Tibial artery (tissue), 4 donors: ENCODE results near the gene EXD3.
"Not testable (repeated sequence)": the region's sequence is repeated elsewhere in the genome, so short reads cannot be mapped to it uniquely, and the experiment has no call there.

ENCODE experiments used
- DNase-seq, 2 donors: peaks; one replicate each; pipeline ENCODE4 v3.0.0-alpha.2; 2019
- H3K27ac ChIP-seq, 2 donors: fragments of 200-600 bp; sonication (generic) in 1 of 2; 1 replicate in 1 of 2; 2 replicates in 1 of 2; pipeline ENCODE4 v1.5.1; 2018 to 2019; ENCODE audit warnings: mild to moderate bottlenecking in 1 of 2
- H3K27me3 ChIP-seq, 2 donors: fragments of 200-600 bp; sonication (generic) in 1 of 2; one replicate each; pipeline versions ENCODE4 v1.5.1 to v1.6.0; 2016 to 2019
- H3K36me3 ChIP-seq, 3 donors: fragments of 200-600 bp; sonication (generic) in 2 of 3; one replicate each; pipeline ENCODE4 v1.5.1; 2016 to 2019; ENCODE audit warnings: mild to moderate bottlenecking in 2 of 3
- H3K4me1 ChIP-seq, 4 donors: fragments of 200-600 bp; sonication (generic) in 2 of 4; 1 replicate in 3 of 4; 2 replicates in 1 of 4; pipeline ENCODE4 v1.5.1; 2016 to 2019
- H3K4me3 ChIP-seq, 2 donors: fragments of 200-600 bp; sonication (generic) in 1 of 2; 1 replicate in 1 of 2; 2 replicates in 1 of 2; pipeline ENCODE4 v1.5.1; 2018 to 2019; ENCODE audit warnings: mild to moderate bottlenecking in 2 of 2
- H3K9me3 ChIP-seq, 3 donors: fragments of 200-600 bp; sonication (generic) in 1 of 3; one replicate each; pipeline ENCODE4 v1.5.1; 2016 to 2019
- CTCF ChIP-seq, 2 experiments: fragments of 200-600 bp in 1 of 2; fragments of 450-650 bp in 1 of 2; IDR thresholded peaks; one replicate each; pipeline ENCODE4 v1.5.1; 2017 to 2019; ENCODE audit warnings: antibody characterized with exemption in 2 of 2, mild to moderate bottlenecking in 1 of 2, moderate library complexity in 1 of 2
- intact Hi-C: fragments of 100-400 bp; cut with DNase I; formaldehyde crosslinking; loops from one replicate; pipeline ENCODE4 v1.15.0; 2023; ENCODE audit warnings: low total_unique reads

Gene EXD3

DNA sequence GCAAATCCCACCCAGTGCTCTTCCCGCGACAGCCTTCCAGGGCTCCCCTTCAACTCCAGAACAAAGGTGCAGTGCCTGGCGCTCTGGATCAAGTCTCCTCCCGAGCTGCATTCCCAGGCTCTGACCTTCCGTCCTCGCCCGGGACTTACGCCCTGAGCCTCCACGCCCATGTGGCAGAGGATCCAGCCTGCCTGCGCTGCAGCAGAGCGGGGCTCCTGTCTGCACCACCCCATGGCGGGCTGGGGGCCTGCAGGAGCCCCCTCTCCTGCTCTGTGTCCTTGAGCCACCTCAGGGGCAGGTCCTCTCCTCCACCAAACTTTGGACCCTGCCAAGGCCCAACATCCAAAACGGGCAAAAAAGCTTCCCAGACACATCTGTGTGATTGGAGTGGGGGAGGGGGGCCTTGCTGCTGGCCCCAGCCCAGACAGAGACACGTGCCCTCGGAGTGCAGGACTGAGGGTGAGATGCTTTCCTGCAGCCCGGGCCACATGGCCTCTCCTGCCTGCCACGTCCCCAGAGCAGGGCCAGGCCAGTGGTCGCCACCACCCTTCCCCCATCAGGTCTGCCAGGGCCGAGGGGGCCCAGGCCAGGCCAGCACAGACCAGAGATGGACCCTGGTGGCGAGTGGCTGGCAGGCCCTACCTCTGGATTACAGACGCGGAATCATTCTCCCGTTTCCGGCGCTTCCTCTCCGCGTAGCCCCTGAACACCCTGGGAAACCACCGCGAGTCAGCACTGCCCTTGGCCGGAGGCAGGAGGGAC lies 31.8 kb upstream of the EXD3 start:
- Histone ChIP-seq H3K27me3 (no peaks in the 10 kb centered on the region), H3K9me3 (no peaks in the 10 kb centered on the region), H3K4me3 (peak overlapping the region; percentile 32 to 41), H3K27ac (peak overlapping the region; percentile 85 to 86), H3K4me1 (peaks cover 4 to 59% (median 55%) of the 10 kb centered on the region in 4 donors), H3K36me3 (peaks cover 20 to 40% (median 36%) of the 10 kb centered on the region in 3 donors)
- intact Hi-C loops, result no loop called here
- peak in 1 of 2 donors; percentile 74 for DNase-seq
- TF ChIP-seq CTCF (IDR thresholded peaks at IDR 0.05), result no peak

DNA sequence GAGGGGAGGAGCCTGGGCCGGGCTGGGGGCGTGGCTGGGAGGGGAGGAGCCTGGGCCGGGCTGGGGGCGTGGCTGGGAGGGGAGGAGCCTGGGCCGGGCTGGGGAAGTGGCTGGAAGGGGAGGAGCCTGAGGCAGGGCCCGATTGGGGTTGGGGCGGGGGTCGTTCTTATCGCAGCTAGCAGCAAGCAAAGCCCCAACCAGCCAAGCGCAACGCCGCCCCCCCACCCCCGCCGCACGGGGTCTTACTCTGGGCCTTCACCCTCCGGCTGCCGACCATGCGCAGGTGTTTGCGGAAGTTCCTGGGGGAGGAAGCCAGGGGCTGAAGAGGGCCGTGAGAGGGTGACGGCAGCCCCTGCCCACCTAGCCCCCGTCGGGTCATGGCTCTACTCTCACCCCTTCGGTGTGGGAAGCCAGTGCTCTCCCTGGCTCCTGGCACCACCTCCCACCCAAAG lies 31.2 kb upstream of the EXD3 start:
- no peaks in the 10 kb centered on the region for H3K27me3 ChIP-seq
- H3K36me3 ChIP-seq, result peaks cover 26 to 47% (median 42%) of the 10 kb centered on the region in 3 donors
- DNase-seq, result peak in 1 of 2 donors; percentile 84
- peak overlapping the region; percentile 32 to 41 for H3K4me3 ChIP-seq
- no peak for TF ChIP-seq CTCF (IDR thresholded peaks at IDR 0.05)
- H3K9me3 ChIP-seq, result no peaks in the 10 kb centered on the region
- H3K27ac ChIP-seq, result peak overlapping the region; percentile 45 to 85
- peaks cover 0 to 54% (median 50%) of the 10 kb centered on the region in 4 donors for H3K4me1 ChIP-seq
- intact Hi-C loops, result no loop called here

- H3K27me3 ChIP-seq, result no peaks in the 10 kb centered on the region
- intact Hi-C loops, result no loop called here
- H3K4me1 ChIP-seq, result peaks cover 0 to 52% (median 49%) of the 10 kb centered on the region in 4 donors
- no peak for TF ChIP-seq CTCF (IDR thresholded peaks at IDR 0.05)
- H3K36me3 ChIP-seq, result peaks cover 30 to 52% (median 47%) of the 10 kb centered on the region in 3 donors
- H3K4me3 ChIP-seq, result peak overlapping the region in 1 of 2 donors; percentile 24
- peak; percentile 76 to 84 for DNase-seq
- H3K9me3 ChIP-seq, result no peaks in the 10 kb centered on the region
- no peak overlapping the region for H3K27ac ChIP-seq
Observed at GRCh38 chr9:137453643-137454081, 30.7 kb upstream of the EXD3 start.

- no peaks in the 10 kb centered on the region for H3K9me3 ChIP-seq
- peaks cover 0 to 46% (median 42%) of the 10 kb centered on the region in 4 donors for H3K4me1 ChIP-seq
- intact Hi-C loops, result no loop called here
- H3K27me3 ChIP-seq, result no peaks in the 10 kb centered on the region
- H3K27ac ChIP-seq, result no peak overlapping the region
- H3K4me3 ChIP-seq, result no peak overlapping the region
- DNase-seq, result peak in 1 of 2 donors; percentile 72
- peaks cover 30 to 53% (median 52%) of the 10 kb centered on the region in 3 donors for H3K36me3 ChIP-seq
- TF ChIP-seq CTCF (IDR thresholded peaks at IDR 0.05), result no peak
Observed at GRCh38 chr9:137452761-137453642, 30.0 kb upstream of the EXD3 start.

- H3K27ac ChIP-seq, result no peak overlapping the region
- no peak overlapping the region for H3K4me3 ChIP-seq
- peaks cover 30 to 52% (median 47%) of the 10 kb centered on the region in 3 donors for H3K36me3 ChIP-seq
- peaks cover 0 to 37% (median 34%) of the 10 kb centered on the region in 4 donors for H3K4me1 ChIP-seq
- H3K27me3 ChIP-seq, result no peaks in the 10 kb centered on the region
- H3K9me3 ChIP-seq, result no peaks in the 10 kb centered on the region
- TF ChIP-seq CTCF (IDR thresholded peaks at IDR 0.05), result no peak
- peak in 1 of 2 donors; percentile 65 for DNase-seq
- intact Hi-C loops, result no loop called here
Observed at GRCh38 chr9:137452006-137452760, 29.2 kb upstream of the EXD3 start.

DNA sequence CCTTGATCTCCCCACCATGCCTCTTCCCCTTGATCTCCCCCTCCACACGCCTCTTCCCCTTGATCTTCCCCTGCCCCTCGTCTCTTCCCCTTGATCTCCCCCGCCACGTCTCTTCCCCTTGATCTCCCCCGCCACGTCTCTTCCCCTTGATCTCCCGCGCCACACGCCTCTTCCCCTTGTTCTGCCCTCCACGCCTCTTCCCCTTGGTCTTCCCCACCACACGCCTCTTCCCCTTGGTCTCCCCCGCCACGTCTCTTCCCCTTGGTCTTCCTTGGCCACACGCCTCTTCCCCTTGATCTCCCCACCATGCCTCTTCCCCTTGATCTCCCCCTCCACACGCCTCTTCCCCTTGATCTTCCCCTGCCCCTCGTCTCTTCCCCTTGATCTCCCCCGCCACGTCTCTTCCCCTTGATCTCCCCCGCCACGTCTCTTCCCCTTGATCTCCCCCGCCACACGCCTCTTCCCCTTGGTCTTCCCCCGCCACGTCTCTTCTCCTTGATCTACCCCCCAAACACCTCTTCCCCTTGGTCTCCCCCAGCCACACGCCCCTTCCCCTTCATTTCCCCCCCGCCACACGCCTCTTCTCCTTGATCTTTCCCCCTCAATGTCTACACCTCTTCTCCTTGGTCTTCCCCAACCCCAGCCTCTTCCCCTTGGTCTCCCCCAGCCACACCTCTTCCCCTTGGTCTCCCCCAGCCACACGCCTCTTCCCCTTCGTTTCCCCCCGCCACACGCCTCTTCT lies 28.5 kb upstream of the EXD3 start:
- H3K27ac ChIP-seq, intact Hi-C loops: not testable (repeated sequence)
- peak in 1 of 2 donors; percentile 46 for DNase-seq

GRCh38 chr9:137450539-137451222 lies 27.7 kb upstream of the EXD3 start:
- H3K4me3 ChIP-seq, intact Hi-C loops, H3K27ac ChIP-seq, H3K27me3 ChIP-seq, H3K9me3 ChIP-seq: not testable (repeated sequence)
- peak in 1 of 2 donors; percentile 24 for DNase-seq
- Histone ChIP-seq H3K36me3 (peaks cover 26 to 46% (median 39%) of the 10 kb centered on the region in 3 donors), H3K4me1 (peaks cover 0 to 25% (median 19%) of the 10 kb centered on the region in 4 donors)

More for the DNA sequence above, 28.5 kb upstream of the EXD3 start:
- H3K4me3 ChIP-seq, H3K27me3 ChIP-seq, H3K9me3 ChIP-seq: not testable (repeated sequence)
- peaks cover 30 to 52% (median 45%) of the 10 kb centered on the region in 3 donors for H3K36me3 ChIP-seq
- peaks cover 0 to 30% (median 26%) of the 10 kb centered on the region in 4 donors for H3K4me1 ChIP-seq
